A172 (cell line): Measurements from ENCODE around the gene WDR38. TPM values are rescaled to one million over a fixed set of nuclear protein-coding genes. Genes with fewer than 3 reads are reported as not detected.

Experiments used
- DNase-seq: peaks from one replicate; pipeline ENCODE4 v3.0.0-alpha.2; 2015; ENCODE audit warnings: low spot score
- total RNA-seq: library from RNA; depleted of rRNA; stranded (reverse); fragments of >200 nt; shearing (Covaris generic); gene quantifications from 2 replicates; pipeline ENCODE4 v1.2.3, GENCODE V29; 2014; rRNA removed

The WDR38 gene
- not detected in 2 replicates for total RNA-seq

- peak; percentile 88 for DNase-seq
Measured at GRCh38 chr9:124852829-124853531, at the start of gene WDR38. WDR38 (plus strand) TSS chr9:124853460; CDS start chr9:124853532, 72 bp downstream.

GRCh38 chr9:124803911-124804310 lies 49.3 kb upstream of the WDR38 start:
- no peak for DNase-seq

GRCh38 chr9:124805186-124805585 lies 48.1 kb upstream of the WDR38 start:
- no peak for DNase-seq

GRCh38 chr9:124808246-124808956 lies 44.9 kb upstream of the WDR38 start:
- DNase-seq, result no peak

GRCh38 chr9:124809211-124809610 lies 44.0 kb upstream of the WDR38 start:
- no peak for DNase-seq

GRCh38 chr9:124809741-124810500 lies 43.3 kb upstream of the WDR38 start:
- DNase-seq, result no peak

- peak; percentile 98 for DNase-seq
Measured at GRCh38 chr9:124810663-124811355, 42.5 kb upstream of the WDR38 start.

GRCh38 chr9:124812441-124812876 lies 40.8 kb upstream of the WDR38 start:
- DNase-seq, result peak; percentile 100

- DNase-seq, result no peak
Measured at GRCh38 chr9:124813041-124813440, 40.2 kb upstream of the WDR38 start.

GRCh38 chr9:124813501-124814163 lies 39.6 kb upstream of the WDR38 start:
- peak; percentile 35 for DNase-seq

GRCh38 chr9:124814164-124814535 lies 39.1 kb upstream of the WDR38 start:
- DNase-seq, result no peak

- DNase-seq, result no peak
Measured at GRCh38 chr9:124815601-124816000, 37.7 kb upstream of the WDR38 start.

- DNase-seq, result peak; percentile 98
Measured at GRCh38 chr9:124818431-124819281, 34.6 kb upstream of the WDR38 start.

GRCh38 chr9:124820698-124821623 lies 32.3 kb upstream of the WDR38 start:
- DNase-seq, result no peak

- DNase-seq, result no peak
Measured at GRCh38 chr9:124828489-124829333, 24.5 kb upstream of the WDR38 start.

- no peak for DNase-seq
Measured at GRCh38 chr9:124829334-124829669, 24.0 kb upstream of the WDR38 start.

- no peak for DNase-seq
Measured at GRCh38 chr9:124830593-124830992, 22.7 kb upstream of the WDR38 start.

GRCh38 chr9:124831642-124832364 lies 21.5 kb upstream of the WDR38 start:
- DNase-seq, result no peak
